Aorta (tissue), 5 donors: ENCODE measurements around the gene TBC1D2. TPM values are rescaled to one million over a fixed set of nuclear protein-coding genes. Genes with fewer than 3 reads are reported as not detected.
A peak's percentile ranks its signal among the peaks of the same experiment; 100 is the strongest.

Source experiments
- ATAC-seq: fragments of 200-7000 bp; cut with Tn5 transposase; one replicate; pipeline ENCODE4 v1.9.1; 2022; ENCODE audit warnings: moderate library complexity; ENCODE audit not compliant: low FRiP score
- DNase-seq, 2 donors: peaks; one replicate each; pipeline ENCODE4 v3.0.0-alpha.2; 2020
- H3K27ac ChIP-seq, 2 donors: one replicate each; pipeline ENCODE4 v1.5.1; 2013; ENCODE audit warnings: low read length in 2 of 2, mild to moderate bottlenecking in 2 of 2, moderate library complexity in 2 of 2, control low read depth in 1 of 2, inconsistent platforms in 1 of 2, low read depth in 1 of 2
- H3K27me3 ChIP-seq, 2 donors: one replicate each; pipeline ENCODE4 v1.6.1; 2013; ENCODE audit warnings: control low read depth in 1 of 2, low read length in 1 of 2, mild to moderate bottlenecking in 1 of 2, moderate library complexity in 1 of 2; ENCODE audit not compliant: insufficient read depth in 2 of 2, control insufficient read depth in 1 of 2
- H3K36me3 ChIP-seq, 2 donors: one replicate each; pipeline ENCODE4 v1.6.1; 2013; ENCODE audit warnings: control low read depth in 1 of 2, low read length in 1 of 2, mild to moderate bottlenecking in 1 of 2; ENCODE audit not compliant: insufficient read depth in 2 of 2, control insufficient read depth in 1 of 2
- H3K4me1 ChIP-seq, 2 donors: one replicate each; pipeline ENCODE4 v1.6.1; 2013; ENCODE audit warnings: low read length in 2 of 2, control low read depth in 1 of 2, mild to moderate bottlenecking in 1 of 2, moderate library complexity in 1 of 2; ENCODE audit not compliant: insufficient read depth in 2 of 2, control insufficient read depth in 1 of 2
- H3K4me3 ChIP-seq, 2 donors: one replicate each; pipeline ENCODE4 v1.5.1; 2013; ENCODE audit warnings: low read length in 2 of 2, control low read depth in 1 of 2, mild to moderate bottlenecking in 1 of 2
- H3K9me3 ChIP-seq: one replicate; pipeline ENCODE4 v1.6.1; 2013; ENCODE audit warnings: mild to moderate bottlenecking, low read length; ENCODE audit not compliant: control insufficient read depth
- WGBS, 2 donors: extraction: QIAGEN DNeasy Blood & Tissue Kit; methylation state at CpG; one replicate each; pipeline ENCODE4 v1.1.7; 2013; 5-methylcytosine and 5-hydroxymethylcytosine counted together
- intact Hi-C, 2 donors: fragments of 100-400 bp; cut with DNase I; formaldehyde crosslinking; loops; one replicate each; pipeline versions ENCODE4 v1.14.2 to v1.15.0; 2022
- polyA plus RNA-seq, 2 donors: library from polyadenylated mRNA; stranded (reverse); fragments of 200-250 nt; gene quantifications; one replicate each; pipeline ENCODE4 v1.2.3, GENCODE V29; 2013
- total RNA-seq, 2 donors: library from RNA; stranded (reverse); fragmentation: NEBNext Ultra II Directional; extraction: Animal tissue kit (Norgen Biotek cat#: 25700); gene quantifications; one replicate each; pipeline ENCODE4 v1.2.1, GENCODE V29; 2021
- donor health status: healthy with polysubstance abuse.
- donor health status: Bipolar disorder and iron deficiency.
- donor health status: DM: no; HTN: no; CAD: no.
- donor health status: DM: no; HTN: no; CAD: no.
- donor health status: DM: yes; HTN: yes; CAD: no.

TBC1D2 gene
- total and polyA plus RNA-seq, 4 donors = 6.0 to 12.4 (median 8.4) TPM

DNA sequence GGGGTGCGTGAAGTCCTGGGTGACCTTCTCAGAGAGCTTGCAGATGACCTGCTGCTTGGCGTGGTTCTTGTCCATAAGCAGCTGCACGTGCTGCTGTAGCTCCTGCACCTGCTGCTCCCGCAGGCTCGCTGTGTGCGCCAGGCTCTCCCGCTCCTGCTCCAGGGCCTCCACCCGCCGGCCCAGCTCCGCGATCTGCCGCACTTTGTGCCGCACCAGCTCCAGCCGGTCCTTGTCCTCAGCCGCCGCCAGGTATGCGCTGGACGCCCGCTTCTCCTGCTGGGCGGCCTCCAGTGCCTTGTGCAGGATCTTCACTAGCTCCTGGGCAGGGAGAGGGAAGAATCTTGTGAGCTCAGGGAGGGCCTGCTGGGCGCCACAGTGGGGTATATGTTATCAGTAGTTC lies 34.5 kb downstream of the TBC1D2 start:
- ATAC-seq (no peak), DNase-seq (peak in 1 of 2 donors; percentile 29)
- no peaks in the 10 kb centered on the region for H3K36me3 ChIP-seq
- H3K27ac ChIP-seq = no peak overlapping the region
- H3K9me3 ChIP-seq = no peaks in the 10 kb centered on the region
- no peaks in the 10 kb centered on the region for H3K4me1 ChIP-seq
- WGBS, 2 donors = 96 to 97% methylated on average over 21 of the region's 21 CpGs
- intact Hi-C loops = no loop called here
- H3K4me3 ChIP-seq = no peak overlapping the region
- H3K27me3 ChIP-seq = no peaks in the 10 kb centered on the region

DNA sequence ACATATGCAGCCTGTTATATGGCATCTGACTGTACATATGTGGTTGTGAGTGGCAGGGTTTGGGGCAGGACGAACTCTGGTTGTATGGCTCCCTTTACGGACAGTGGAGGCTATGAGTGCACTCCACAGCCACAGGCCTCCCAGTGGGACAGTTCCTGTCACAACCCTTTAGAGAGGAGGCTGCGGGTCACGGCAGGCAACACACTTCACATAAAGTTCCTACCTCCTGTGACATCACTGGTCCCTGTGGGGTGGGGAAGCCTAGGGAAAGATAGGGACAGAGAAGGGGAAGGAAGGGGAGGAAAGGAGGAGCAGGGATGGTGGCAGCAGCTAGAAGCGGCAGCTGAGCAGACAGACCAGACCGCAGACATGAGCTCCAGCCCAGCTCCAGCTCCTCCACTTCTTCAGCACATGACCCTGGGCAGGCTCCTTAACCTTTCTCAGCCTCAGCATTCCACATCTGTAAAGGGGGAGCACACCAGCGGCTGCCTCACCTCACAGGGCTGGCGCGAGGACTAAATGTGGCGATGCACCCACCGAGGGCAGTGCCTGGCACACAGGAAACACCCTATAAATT lies 35.6 kb downstream of the TBC1D2 start:
- Histone ChIP-seq H3K4me3 (no peak overlapping the region), H3K27me3 (no peaks in the 10 kb centered on the region), H3K27ac (no peak overlapping the region), H3K4me1 (no peaks in the 10 kb centered on the region), H3K36me3 (no peaks in the 10 kb centered on the region), H3K9me3 (no peaks in the 10 kb centered on the region)
- WGBS, 2 donors = 90 to 92% methylated on average over 11 of the region's 11 CpGs
- intact Hi-C loops = no loop called here
- DNase-seq (peak in 1 of 2 donors; percentile 9), ATAC-seq (no peak)

DNA sequence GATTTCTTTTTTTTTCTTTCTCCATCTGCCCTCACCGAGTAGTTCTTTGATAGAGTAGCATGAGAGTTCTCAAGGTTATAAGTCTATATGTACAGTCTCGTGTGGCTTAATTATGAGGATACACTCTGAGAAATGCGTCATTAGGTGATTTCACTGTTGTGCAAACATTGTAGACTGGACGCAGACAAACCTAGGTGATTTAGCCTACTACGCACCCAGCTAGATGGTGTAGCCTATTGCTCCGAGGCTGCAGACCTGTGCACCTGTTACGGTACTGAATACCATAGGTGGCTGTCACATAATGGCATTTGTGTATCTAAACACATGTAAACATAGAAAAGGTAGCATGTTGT lies 36.1 kb downstream of the TBC1D2 start:
- ATAC-seq (no peak), DNase-seq (no peak)
- no peaks in the 10 kb centered on the region for H3K4me1 ChIP-seq
- H3K9me3 ChIP-seq = no peaks in the 10 kb centered on the region
- no peak overlapping the region for H3K27ac ChIP-seq
- intact Hi-C loops = no loop called here
- H3K27me3 ChIP-seq = no peaks in the 10 kb centered on the region
- 88 to 90% methylated on average over 7 of the region's 7 CpGs for WGBS, 2 donors
- H3K36me3 ChIP-seq = no peaks in the 10 kb centered on the region
- no peak overlapping the region for H3K4me3 ChIP-seq

DNA sequence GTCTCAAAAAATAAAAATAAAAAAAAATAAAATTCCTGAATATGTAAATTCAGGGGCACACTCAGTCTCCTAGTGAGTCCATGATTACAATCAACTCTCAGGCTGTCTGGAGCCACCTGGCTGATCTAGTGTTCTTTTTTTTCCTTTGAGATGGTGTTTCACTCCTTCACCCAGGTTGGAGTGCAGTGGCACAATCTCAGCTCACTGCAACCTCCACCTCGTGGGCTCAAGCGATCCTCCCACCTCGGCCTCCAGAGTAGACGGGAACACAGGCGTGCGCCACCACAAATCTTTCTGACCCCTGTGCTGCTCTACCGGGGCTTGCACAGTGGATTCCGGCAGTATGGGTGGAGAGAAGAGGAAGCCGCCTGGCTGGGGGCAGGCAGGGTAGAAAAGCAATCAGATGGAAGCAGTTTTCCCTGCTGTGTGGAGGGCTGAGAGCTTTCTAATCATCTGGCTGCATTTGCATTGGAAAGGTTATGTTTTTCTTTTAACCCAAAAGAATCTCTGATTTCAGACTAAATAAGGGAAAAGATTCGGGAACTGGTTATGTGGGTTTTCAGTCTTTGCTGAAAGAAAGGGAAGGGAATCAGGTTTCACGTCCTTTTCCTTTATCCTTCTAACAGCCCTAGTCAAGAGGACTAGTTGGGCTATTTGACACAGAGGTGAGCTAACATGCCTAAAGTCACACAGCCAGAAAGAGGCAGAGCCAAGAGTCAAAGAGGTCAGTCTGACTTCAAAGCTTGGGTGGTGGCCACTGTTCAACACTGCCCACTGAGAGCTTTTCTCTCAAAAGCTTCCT lies 36.7 kb downstream of the TBC1D2 start:
- no peaks in the 10 kb centered on the region for H3K27me3 ChIP-seq
- H3K36me3 ChIP-seq = no peaks in the 10 kb centered on the region
- WGBS, 2 donors = 84 to 85% methylated on average over 11 of the region's 11 CpGs
- intact Hi-C loops = no loop called here
- H3K4me3 ChIP-seq = no peak overlapping the region
- no peak overlapping the region for H3K27ac ChIP-seq
- ATAC-seq = no peak
- DNase-seq = peak in 1 of 2 donors; percentile 20
- no peaks in the 10 kb centered on the region for H3K9me3 ChIP-seq
- H3K4me1 ChIP-seq = no peaks in the 10 kb centered on the region

DNA sequence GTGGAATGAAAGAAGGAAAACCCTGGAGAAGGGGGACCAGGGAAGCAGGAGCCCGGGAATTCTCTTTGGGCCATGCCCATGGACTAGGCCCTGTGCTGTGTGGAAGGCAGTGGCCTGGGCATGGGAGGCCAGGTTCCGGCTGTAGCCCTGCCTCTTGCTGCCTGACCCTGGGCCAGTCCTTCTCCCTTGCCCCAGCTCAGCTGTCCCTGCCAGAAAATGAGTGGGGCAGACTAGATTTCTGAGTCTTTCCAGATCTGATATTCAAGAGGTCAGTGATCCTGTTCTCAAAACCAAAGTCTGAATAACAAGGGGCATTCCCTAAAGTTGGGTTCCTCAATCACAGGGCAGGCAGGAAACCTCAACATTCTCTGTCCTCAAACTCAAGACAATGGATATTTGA lies 38.2 kb downstream of the TBC1D2 start:
- Histone ChIP-seq H3K27ac (no peak overlapping the region), H3K36me3 (peaks cover 0 to 1% of the 10 kb centered on the region in 2 donors), H3K4me1 (no peaks in the 10 kb centered on the region), H3K4me3 (no peak overlapping the region), H3K27me3 (no peaks in the 10 kb centered on the region), H3K9me3 (no peaks in the 10 kb centered on the region)
- DNase-seq (peak in 1 of 2 donors; percentile 11), ATAC-seq (no peak)
- intact Hi-C loops = no loop called here
- WGBS, 2 donors = 93 to 96% methylated on average over 2 of the region's 2 CpGs

DNA sequence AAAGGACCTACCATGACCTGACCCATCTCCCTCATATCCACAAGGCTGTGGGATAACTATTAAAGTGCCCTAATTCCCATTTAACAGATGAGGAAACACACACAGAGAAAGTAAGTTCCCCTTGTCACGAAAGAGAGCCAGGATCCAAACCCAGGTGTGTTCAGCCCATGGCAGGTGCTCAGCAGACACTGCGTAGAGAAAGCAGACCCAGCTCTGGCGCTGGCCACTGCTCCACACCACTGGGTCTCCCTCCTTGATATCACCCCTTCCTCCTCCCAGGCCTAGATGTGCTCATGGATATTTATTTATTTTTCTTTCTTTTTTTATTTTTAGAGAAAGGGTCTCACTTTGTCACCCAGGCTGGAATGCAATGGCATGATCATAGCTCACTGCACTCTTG lies 39.1 kb downstream of the TBC1D2 start:
- 98 to 100% methylated on average over 3 of the region's 3 CpGs for WGBS, 2 donors
- peaks cover 0 to 1% of the 10 kb centered on the region in 2 donors for H3K36me3 ChIP-seq
- H3K4me1 ChIP-seq = no peaks in the 10 kb centered on the region
- no peaks in the 10 kb centered on the region for H3K9me3 ChIP-seq
- no peak overlapping the region for H3K27ac ChIP-seq
- intact Hi-C loops = no loop called here
- H3K4me3 ChIP-seq = no peak overlapping the region
- H3K27me3 ChIP-seq = no peaks in the 10 kb centered on the region
- DNase-seq (no peak), ATAC-seq (no peak)

DNA sequence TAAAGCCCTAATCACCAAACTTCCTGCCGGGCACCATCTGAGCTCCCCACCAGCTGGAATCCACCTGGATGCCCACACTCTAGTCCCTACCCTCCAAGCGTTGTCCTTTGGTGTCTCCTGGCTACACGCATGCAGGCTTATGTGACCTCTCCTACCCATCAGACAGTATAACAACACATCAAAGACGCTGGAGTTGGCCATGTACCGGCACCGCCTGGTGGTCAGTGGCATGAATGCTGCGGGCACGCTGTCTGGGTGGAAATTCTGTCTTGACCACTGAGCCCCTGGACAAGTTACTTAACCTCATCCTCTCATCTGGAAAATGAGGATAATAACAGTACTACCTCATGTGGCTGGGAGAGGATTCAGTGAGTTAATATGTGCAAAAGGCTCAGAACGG lies 39.6 kb downstream of the TBC1D2 start:
- peak in 1 of 2 donors; percentile 25 for DNase-seq
- intact Hi-C loops = no loop called here
- H3K4me1 ChIP-seq = no peaks in the 10 kb centered on the region
- H3K27me3 ChIP-seq = no peaks in the 10 kb centered on the region
- peaks cover 0 to 1% of the 10 kb centered on the region in 2 donors for H3K36me3 ChIP-seq
- no peak overlapping the region for H3K4me3 ChIP-seq
- ATAC-seq = no peak
- no peak overlapping the region for H3K27ac ChIP-seq
- WGBS, 2 donors = 83 to 85% methylated on average over 9 of the region's 9 CpGs
- H3K9me3 ChIP-seq = no peaks in the 10 kb centered on the region

DNA sequence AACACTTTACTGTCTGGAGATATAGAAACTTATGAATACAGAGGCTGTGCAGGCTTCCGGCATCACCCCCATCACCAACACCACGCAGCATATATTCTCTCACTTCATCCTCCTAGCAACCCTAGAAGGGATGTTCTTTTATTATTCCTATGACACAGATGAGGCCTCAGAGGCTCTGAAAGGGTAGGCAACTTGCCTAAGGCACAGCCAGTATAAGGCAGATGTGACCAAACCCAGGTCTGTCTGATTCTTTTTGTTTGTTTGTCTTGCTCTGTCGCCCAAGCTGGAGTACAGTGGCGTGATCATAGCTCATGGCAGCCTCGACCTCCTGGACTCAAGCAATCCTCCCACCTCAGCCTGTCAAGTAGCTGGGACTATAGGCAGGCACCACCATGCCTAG lies 40.2 kb downstream of the TBC1D2 start:
- Histone ChIP-seq H3K9me3 (no peaks in the 10 kb centered on the region), H3K4me3 (no peak overlapping the region), H3K36me3 (peaks cover 0 to 1% of the 10 kb centered on the region in 2 donors), H3K27ac (no peak overlapping the region), H3K4me1 (no peaks in the 10 kb centered on the region), H3K27me3 (no peaks in the 10 kb centered on the region)
- intact Hi-C loops = no loop called here
- WGBS, 2 donors = 68 to 74% methylated on average over 5 of the region's 5 CpGs
- DNase-seq (no peak), ATAC-seq (no peak)

DNA sequence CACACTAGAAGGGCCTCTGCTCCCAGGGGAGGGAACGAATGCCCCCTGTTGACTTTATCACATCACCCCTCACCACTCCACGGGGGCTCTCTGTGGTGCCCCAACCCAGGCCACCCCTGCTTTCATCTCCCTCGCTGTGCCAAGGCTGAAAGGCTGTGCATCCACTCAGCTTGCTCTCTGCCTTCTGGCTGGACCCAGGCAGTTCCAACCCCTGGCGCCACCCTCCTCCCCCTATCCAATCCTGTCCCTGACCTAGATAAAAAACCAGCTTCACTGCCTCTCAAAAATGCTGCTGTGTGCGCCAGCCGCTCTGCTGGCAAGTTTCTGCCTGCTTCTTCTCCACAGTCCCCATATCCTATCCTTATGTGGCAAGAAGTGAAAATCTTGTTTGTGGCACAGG lies 40.6 kb downstream of the TBC1D2 start:
- no peaks in the 10 kb centered on the region for H3K4me1 ChIP-seq
- no peak for ATAC-seq
- peaks cover 0 to 1% of the 10 kb centered on the region in 2 donors for H3K36me3 ChIP-seq
- no peak overlapping the region for H3K27ac ChIP-seq
- no peaks in the 10 kb centered on the region for H3K27me3 ChIP-seq
- peak in 1 of 2 donors; percentile 24 for DNase-seq
- intact Hi-C loops = no loop called here
- WGBS, 2 donors = 75 to 88% methylated on average over 6 of the region's 6 CpGs
- no peak overlapping the region for H3K4me3 ChIP-seq
- no peaks in the 10 kb centered on the region for H3K9me3 ChIP-seq
